OCI-LY7 (cell line): Measurements from ENCODE around the gene PAPSS1. TPM values are rescaled to one million over a fixed set of nuclear protein-coding genes. Genes with fewer than 3 reads are reported as not detected.

Experiments
- BruUV-seq: library from RNA; stranded (reverse); fragments of 400-500 nt; replicated peaks from 2 replicates; lab custom pipeline; 2021; lab: Mats Ljungman, UMichigan
- CTCF ChIA-PET: fragments of 300-600 bp; sonication (Branson Sonifier 250); formaldehyde crosslinking; loops from one replicate; lab custom pipeline; 2022; ENCODE audit warnings: antibody characterized with exemption; ENCODE audit not compliant: unreplicated experiment; lab: Charles Lee
- POLR2A ChIA-PET: fragments of 300-600 bp; sonication (Branson Sonifier 250); formaldehyde crosslinking; loops from one replicate; lab custom pipeline; 2022; ENCODE audit warnings: antibody characterized with exemption; lab: Charles Lee
- DNase-seq: peaks from one replicate; pipeline ENCODE4 v3.0.0-alpha.2; 2015; ENCODE audit warnings: low spot score
- H2AFZ ChIP-seq: fragments of 200-600 bp; sonication (generic), shearing (Covaris generic); 2 replicates; pipeline ENCODE4 v1.6.1; 2014; ENCODE audit warnings: mild to moderate bottlenecking, antibody characterized with exemption, low read length, moderate library complexity
- H3K27ac ChIP-seq: fragments of 200-600 bp; sonication (generic); 2 replicates; pipeline ENCODE4 v1.5.1; 2014; ENCODE audit warnings: mixed run types, low read depth, mild to moderate bottlenecking, moderate library complexity, low read length, inconsistent platforms; ENCODE audit not compliant: poor library complexity, severe bottlenecking
- H3K36me3 ChIP-seq: fragments of 200-600 bp; sonication (generic); 2 replicates; pipeline ENCODE4 v1.6.1; 2014; ENCODE audit warnings: mild to moderate bottlenecking, antibody characterized with exemption, low read length, moderate library complexity, mixed read lengths; ENCODE audit not compliant: insufficient read depth
- H3K4me1 ChIP-seq: fragments of 200-600 bp; sonication (generic); 2 replicates; pipeline ENCODE4 v1.5.1; 2014; ENCODE audit warnings: mild to moderate bottlenecking, low read length; ENCODE audit not compliant: insufficient read depth, poor library complexity, severe bottlenecking
- H3K4me2 ChIP-seq: fragments of 200-600 bp; sonication (generic); 2 replicates; pipeline ENCODE4 v1.6.1; 2014; ENCODE audit warnings: mild to moderate bottlenecking, low read length
- H3K4me3 ChIP-seq: fragments of 200-600 bp; sonication (generic); 2 replicates; pipeline ENCODE4 v1.5.1; 2014; ENCODE audit warnings: mild to moderate bottlenecking, low read depth, low read length; ENCODE audit not compliant: poor library complexity, severe bottlenecking
- H3K79me2 ChIP-seq: fragments of 200-600 bp; sonication (generic); 2 replicates; pipeline ENCODE4 v1.6.1; 2016; ENCODE audit warnings: low read depth, mild to moderate bottlenecking, low read length, moderate library complexity, mixed read lengths; ENCODE audit not compliant: insufficient read depth
- H3K9me2 ChIP-seq: fragments of 200-600 bp; sonication (generic); 2 replicates; pipeline ENCODE4 v1.6.1; 2016; ENCODE audit warnings: mild to moderate bottlenecking, low read length, mixed read lengths; ENCODE audit not compliant: insufficient read depth
- H3K9me3 ChIP-seq: fragments of 200-600 bp; sonication (generic); 2 replicates; pipeline ENCODE4 v1.6.1; 2014; ENCODE audit warnings: mild to moderate bottlenecking, mixed run types, low read length, mixed read lengths
- H4K20me1 ChIP-seq: fragments of 200-600 bp; sonication (generic); 2 replicates; pipeline ENCODE4 v1.6.1; 2014; ENCODE audit warnings: mild to moderate bottlenecking, antibody characterized with exemption, low read length, moderate library complexity, mixed read lengths; ENCODE audit not compliant: insufficient read depth
- EZH2phosphoT487 ChIP-seq: fragments of 200-600 bp; sonication (generic); IDR thresholded peaks from 2 replicates; pipeline ENCODE4 v1.6.1; 2018; ENCODE audit warnings: low read depth, borderline replicate concordance, mild to moderate bottlenecking, mixed run types, antibody characterized with exemption, low read length, moderate library complexity, mixed read lengths
- intact Hi-C: fragments of 100-400 bp; cut with micrococcal nuclease; formaldehyde crosslinking; loops from one replicate; pipeline ENCODE4 v1.10.0; 2022; ENCODE audit not compliant: unreplicated experiment
- total RNA-seq, 2 experiments: library from RNA; depleted of rRNA in 1 of 2; stranded (reverse); fragments of >200 nt in 1 of 2; shearing (Covaris generic) in 1 of 2; gene quantifications; 2 replicates each; pipeline ENCODE4 v1.2.3, GENCODE V29; 2014 to 2022
- TF ChIP-seq, protein P1 (sequence below): fragments of 200-600 bp; sonication (generic); conservative IDR thresholded peaks from 2 replicates; pipeline ENCODE4 v1.5.1; 2014; ENCODE audit warnings: mild to moderate bottlenecking, antibody characterized with exemption, low read length, moderate library complexity, mixed read lengths

Gene PAPSS1
- total RNA-seq, 2 experiments from 2014 or later: 62.0 to 118 TPM

DNA sequence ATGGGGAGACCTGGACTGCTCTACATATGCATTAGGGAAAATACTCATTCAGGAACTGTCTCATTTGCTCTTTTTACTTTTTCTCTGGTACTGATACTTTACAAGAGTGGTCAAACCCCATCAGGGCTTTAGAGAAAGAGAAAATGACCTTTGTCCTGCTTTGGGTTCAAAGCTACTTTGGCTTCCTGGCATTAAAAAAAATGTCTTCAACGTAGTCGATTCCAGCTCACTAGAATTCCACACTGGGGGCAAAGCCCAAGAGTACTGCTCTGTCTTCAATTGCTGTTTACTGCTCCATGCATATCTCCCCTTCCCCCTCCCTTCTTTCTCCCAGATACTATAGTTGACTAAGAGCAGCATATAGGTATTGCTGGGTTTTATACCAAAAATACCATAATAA is 98.0 kb downstream of the PAPSS1 start:
- no TSS peak for BruUV-seq
- ChIA-PET POLR2A (no interaction called here), CTCF (no interaction called here)
- no peaks in the 10 kb centered on the region for H3K4me1 ChIP-seq
- H2AFZ ChIP-seq: no peak overlapping the region
- DNase-seq: no peak
- H4K20me1 ChIP-seq: no peaks in the 10 kb centered on the region
- no peaks in the 10 kb centered on the region for H3K9me3 ChIP-seq
- TF ChIP-seq, protein P1, sequence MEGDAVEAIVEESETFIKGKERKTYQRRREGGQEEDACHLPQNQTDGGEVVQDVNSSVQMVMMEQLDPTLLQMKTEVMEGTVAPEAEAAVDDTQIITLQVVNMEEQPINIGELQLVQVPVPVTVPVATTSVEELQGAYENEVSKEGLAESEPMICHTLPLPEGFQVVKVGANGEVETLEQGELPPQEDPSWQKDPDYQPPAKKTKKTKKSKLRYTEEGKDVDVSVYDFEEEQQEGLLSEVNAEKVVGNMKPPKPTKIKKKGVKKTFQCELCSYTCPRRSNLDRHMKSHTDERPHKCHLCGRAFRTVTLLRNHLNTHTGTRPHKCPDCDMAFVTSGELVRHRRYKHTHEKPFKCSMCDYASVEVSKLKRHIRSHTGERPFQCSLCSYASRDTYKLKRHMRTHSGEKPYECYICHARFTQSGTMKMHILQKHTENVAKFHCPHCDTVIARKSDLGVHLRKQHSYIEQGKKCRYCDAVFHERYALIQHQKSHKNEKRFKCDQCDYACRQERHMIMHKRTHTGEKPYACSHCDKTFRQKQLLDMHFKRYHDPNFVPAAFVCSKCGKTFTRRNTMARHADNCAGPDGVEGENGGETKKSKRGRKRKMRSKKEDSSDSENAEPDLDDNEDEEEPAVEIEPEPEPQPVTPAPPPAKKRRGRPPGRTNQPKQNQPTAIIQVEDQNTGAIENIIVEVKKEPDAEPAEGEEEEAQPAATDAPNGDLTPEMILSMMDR: no peak
- TF ChIP-seq EZH2phosphoT487: no peak
- intact Hi-C loops: no loop called here
- H3K79me2 ChIP-seq: no peaks in the 10 kb centered on the region
- H3K4me2 ChIP-seq: no peak overlapping the region
- peaks cover 20% of the 10 kb centered on the region for H3K36me3 ChIP-seq
- H3K27ac ChIP-seq: no peak overlapping the region
- H3K9me2 ChIP-seq: no peaks in the 10 kb centered on the region
- H3K4me3 ChIP-seq: no peak overlapping the region

DNA sequence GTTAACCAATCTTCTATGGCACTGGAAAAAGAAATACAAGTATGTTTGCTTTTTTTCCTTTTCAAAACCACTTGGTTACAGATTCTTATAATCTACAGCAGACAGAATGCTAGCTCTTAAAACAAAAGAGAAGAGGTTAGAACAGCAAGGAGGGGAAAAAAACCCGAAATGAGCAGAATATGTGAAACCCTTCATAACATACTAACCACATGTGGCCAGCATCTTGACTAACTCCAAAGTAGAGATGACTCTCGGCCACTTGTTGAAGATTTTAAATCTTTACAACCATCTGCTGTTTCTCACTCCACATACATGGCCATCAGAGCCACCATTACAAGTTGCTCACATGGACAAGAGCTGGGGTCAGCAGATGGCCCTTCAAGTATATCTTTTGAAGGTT is 100.3 kb downstream of the PAPSS1 start:
- no peaks in the 10 kb centered on the region for H3K79me2 ChIP-seq
- BruUV-seq: no TSS peak
- H3K4me1 ChIP-seq: no peaks in the 10 kb centered on the region
- no peak overlapping the region for H3K4me2 ChIP-seq
- no peak for DNase-seq
- no peaks in the 10 kb centered on the region for H3K9me2 ChIP-seq
- peaks cover 21% of the 10 kb centered on the region for H3K36me3 ChIP-seq
- H3K4me3 ChIP-seq: no peak overlapping the region
- no peaks in the 10 kb centered on the region for H4K20me1 ChIP-seq
- no peak overlapping the region for H3K27ac ChIP-seq
- H3K9me3 ChIP-seq: no peaks in the 10 kb centered on the region
- CTCF ChIA-PET: no interaction called here
- intact Hi-C loops: no loop called here
- TF ChIP-seq, protein P1: no peak
- no peak for TF ChIP-seq EZH2phosphoT487
- POLR2A ChIA-PET: no interaction called here
- H2AFZ ChIP-seq: no peak overlapping the region

DNA sequence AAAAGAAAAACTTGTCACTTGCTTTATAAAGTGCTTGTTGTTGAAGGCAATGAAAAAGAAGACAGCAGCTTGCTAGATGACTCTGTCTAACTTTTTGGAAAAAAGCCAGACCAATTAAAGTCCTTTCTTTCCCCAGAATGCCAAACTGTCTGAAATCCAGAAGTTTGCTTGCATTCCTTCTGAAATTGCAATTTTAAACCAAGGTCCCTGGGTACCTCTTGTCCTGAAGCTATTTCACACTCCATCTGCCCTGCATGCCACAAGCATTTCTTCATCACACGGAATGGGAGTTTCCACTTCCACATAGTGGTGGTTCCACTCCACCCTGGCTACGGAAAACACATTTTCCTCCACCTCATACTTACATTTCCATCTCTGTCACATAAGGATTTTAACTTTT is 101.0 kb downstream of the PAPSS1 start:
- POLR2A ChIA-PET: interaction anchor here (0.6 kb wide), 1 partner anchor 228 kb away, joined by 3 read pairs; no protein-coding TSS in a partner anchor
- no peak overlapping the region for H2AFZ ChIP-seq
- no peak for TF ChIP-seq EZH2phosphoT487
- TF ChIP-seq, protein P1: no peak
- DNase-seq: no peak
- H3K4me1 ChIP-seq: no peaks in the 10 kb centered on the region
- intact Hi-C loops: no loop called here
- BruUV-seq: no TSS peak
- no peaks in the 10 kb centered on the region for H3K9me2 ChIP-seq
- H3K4me3 ChIP-seq: no peak overlapping the region
- no peaks in the 10 kb centered on the region for H3K9me3 ChIP-seq
- peaks cover 24% of the 10 kb centered on the region for H3K36me3 ChIP-seq
- CTCF ChIA-PET: no interaction called here
- no peaks in the 10 kb centered on the region for H4K20me1 ChIP-seq
- H3K27ac ChIP-seq: no peak overlapping the region
- no peaks in the 10 kb centered on the region for H3K79me2 ChIP-seq
- H3K4me2 ChIP-seq: no peak overlapping the region
